Nephron (organoid): Measurements from ENCODE around the gene INTS3.
A peak's percentile ranks its signal among the peaks of the same experiment; 100 is the strongest.
"Not testable (repeated sequence)": the region's sequence is repeated elsewhere in the genome, so short reads cannot be mapped to it uniquely, and the experiment has no call there.

ENCODE experiments used
- H3K27ac Mint-ChIP-seq, 3 experiments: 2 replicates each; pipeline ENCODE4 v1.8.0; 2020; ENCODE audit warnings: mixed read lengths in 3 of 3, mild to moderate bottlenecking in 2 of 3, moderate library complexity in 1 of 3
- H3K27me3 Mint-ChIP-seq: 2 replicates; pipeline ENCODE4 v1.8.0; 2021; ENCODE audit warnings: low read depth, mild to moderate bottlenecking, moderate library complexity, mixed read lengths
- H3K36me3 Mint-ChIP-seq: 2 replicates; pipeline ENCODE4 v1.8.0; 2020; ENCODE audit warnings: low read depth, mixed read lengths
- H3K4me1 Mint-ChIP-seq: 2 replicates; pipeline ENCODE4 v1.8.0; 2020; ENCODE audit warnings: mixed read lengths
- H3K4me3 Mint-ChIP-seq, 3 experiments: 2 replicates each; pipeline ENCODE4 v1.8.0; 2020; ENCODE audit warnings: mild to moderate bottlenecking in 3 of 3, mixed read lengths in 3 of 3, moderate library complexity in 2 of 3
- H3K9me3 Mint-ChIP-seq: 2 replicates; pipeline ENCODE4 v1.8.0; 2020; ENCODE audit warnings: mixed read lengths
- CTCF ChIP-seq, 3 experiments: fragments of 200-600 bp; sonication (generic); IDR thresholded peaks; one replicate each; pipeline ENCODE4 v1.5.0; 2021; ENCODE audit warnings: antibody characterized with exemption in 3 of 3; ENCODE audit not compliant: unreplicated experiment in 3 of 3

INTS3 gene

GRCh38 chr1:153698923-153699714 is 28.7 kb upstream of the INTS3 start:
- Mint-ChIP-seq H3K4me1 (peaks cover 24% of the 10 kb centered on the region), H3K27me3 (no peaks in the 10 kb centered on the region), H3K4me3 (no peak overlapping the region), H3K27ac (peak overlapping the region; percentile 99 to 100 (median 100)), H3K36me3 (no peaks in the 10 kb centered on the region), H3K9me3 (no peaks in the 10 kb centered on the region)
- TF ChIP-seq CTCF (IDR thresholded peaks at IDR 0.05; ENCODE audit: unreplicated experiment in 3 of 3) = no peak

- TF ChIP-seq CTCF (IDR thresholded peaks at IDR 0.05; ENCODE audit: unreplicated experiment in 3 of 3) = no peak
- H3K4me3 Mint-ChIP-seq = no peak overlapping the region
- no peaks in the 10 kb centered on the region for H3K36me3 Mint-ChIP-seq
- no peaks in the 10 kb centered on the region for H3K27me3 Mint-ChIP-seq
- no peaks in the 10 kb centered on the region for H3K9me3 Mint-ChIP-seq
- peak overlapping the region in 2 of 3 experiments; percentile 99 to 100 for H3K27ac Mint-ChIP-seq
- peaks cover 24% of the 10 kb centered on the region for H3K4me1 Mint-ChIP-seq
These were observed 28.1 kb upstream of the INTS3 start for GRCh38 chr1:153699768-153700167.

- Mint-ChIP-seq H3K9me3 (no peaks in the 10 kb centered on the region), H3K27me3 (no peaks in the 10 kb centered on the region), H3K36me3 (no peaks in the 10 kb centered on the region), H3K4me3 (no peak overlapping the region), H3K4me1 (no peaks in the 10 kb centered on the region), H3K27ac (no peak overlapping the region)
- TF ChIP-seq CTCF (IDR thresholded peaks at IDR 0.05; ENCODE audit: unreplicated experiment in 3 of 3) = no peak
These were observed 22.4 kb upstream of the INTS3 start for GRCh38 chr1:153705484-153705883.

- Mint-ChIP-seq H3K4me1 (no peaks in the 10 kb centered on the region), H3K36me3 (no peaks in the 10 kb centered on the region), H3K9me3 (no peaks in the 10 kb centered on the region), H3K27me3 (no peaks in the 10 kb centered on the region), H3K4me3 (no peak overlapping the region), H3K27ac (no peak overlapping the region)
- TF ChIP-seq CTCF (IDR thresholded peaks at IDR 0.05; ENCODE audit: unreplicated experiment in 3 of 3) = no peak
These were observed 16.8 kb upstream of the INTS3 start for GRCh38 chr1:153711026-153711425.

GRCh38 chr1:153716211-153716610 is 11.6 kb upstream of the INTS3 start:
- H3K4me1 Mint-ChIP-seq, H3K36me3 Mint-ChIP-seq, H3K27me3 Mint-ChIP-seq, H3K9me3 Mint-ChIP-seq, H3K4me3 Mint-ChIP-seq, H3K27ac Mint-ChIP-seq: not testable (repeated sequence)

GRCh38 chr1:153717330-153717729 is 10.5 kb upstream of the INTS3 start:
- no peaks in the 10 kb centered on the region for H3K9me3 Mint-ChIP-seq
- H3K27me3 Mint-ChIP-seq = peaks cover 3% of the 10 kb centered on the region
- H3K4me1 Mint-ChIP-seq = no peaks in the 10 kb centered on the region
- TF ChIP-seq CTCF (IDR thresholded peaks at IDR 0.05; ENCODE audit: unreplicated experiment in 3 of 3) = no peak
- H3K4me3 Mint-ChIP-seq = no peak overlapping the region
- H3K36me3 Mint-ChIP-seq = no peaks in the 10 kb centered on the region
- no peak overlapping the region for H3K27ac Mint-ChIP-seq
